Measurements from ENCODE around the gene PLSCR5.

PLSCR5 gene

DNA sequence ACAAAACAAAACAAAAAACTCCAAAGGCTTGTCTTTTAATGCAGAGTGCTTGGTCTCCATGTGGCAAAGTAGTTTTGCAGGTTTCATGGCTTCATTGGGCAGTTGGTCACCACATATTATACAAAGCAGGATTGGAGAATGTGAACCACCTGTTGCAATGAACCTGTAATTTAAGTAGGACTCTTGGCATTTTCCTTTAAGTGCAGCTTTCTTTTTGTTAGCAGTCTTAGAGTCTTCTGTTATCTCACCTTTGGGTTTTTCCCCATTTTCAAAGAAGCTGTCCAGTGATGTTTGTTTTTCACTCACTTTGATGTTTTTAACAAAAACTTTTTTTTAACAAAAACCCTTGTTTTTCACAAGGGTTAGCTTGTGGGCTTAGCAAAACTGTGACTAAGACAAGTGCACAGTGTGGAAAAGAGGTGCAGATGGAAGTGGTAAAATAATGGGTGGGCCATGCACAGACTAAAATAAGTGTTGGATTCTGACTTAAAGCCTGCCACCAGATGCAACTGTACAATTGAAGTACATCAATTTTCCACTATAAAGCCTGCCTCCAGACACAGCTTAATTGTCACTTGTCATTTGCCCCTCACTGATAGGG, 57.8 kb downstream of the PLSCR5 start:
- DNase-seq (ENCODE audit: low read depth), result no peak
- H3K4me3 ChIP-seq (ENCODE audit: low read depth, low read length), result no peak overlapping the region

- DNase-seq (ENCODE audit: low read depth), result no peak
These were observed 58.7 kb downstream of the PLSCR5 start for GRCh38 chr3:146546366-146546965.

GRCh38 chr3:146544929-146545528, 60.1 kb downstream of the PLSCR5 start:
- DNase-seq (ENCODE audit: low read depth), result no peak
- peak overlapping the region; percentile 73 for H3K4me3 ChIP-seq (ENCODE audit: low read depth, low read length)

More at GRCh38 chr3:146546366-146546965, 58.7 kb downstream of the PLSCR5 start:
- no peak overlapping the region for H3K4me3 ChIP-seq (ENCODE audit: low read depth, low read length)

DNA sequence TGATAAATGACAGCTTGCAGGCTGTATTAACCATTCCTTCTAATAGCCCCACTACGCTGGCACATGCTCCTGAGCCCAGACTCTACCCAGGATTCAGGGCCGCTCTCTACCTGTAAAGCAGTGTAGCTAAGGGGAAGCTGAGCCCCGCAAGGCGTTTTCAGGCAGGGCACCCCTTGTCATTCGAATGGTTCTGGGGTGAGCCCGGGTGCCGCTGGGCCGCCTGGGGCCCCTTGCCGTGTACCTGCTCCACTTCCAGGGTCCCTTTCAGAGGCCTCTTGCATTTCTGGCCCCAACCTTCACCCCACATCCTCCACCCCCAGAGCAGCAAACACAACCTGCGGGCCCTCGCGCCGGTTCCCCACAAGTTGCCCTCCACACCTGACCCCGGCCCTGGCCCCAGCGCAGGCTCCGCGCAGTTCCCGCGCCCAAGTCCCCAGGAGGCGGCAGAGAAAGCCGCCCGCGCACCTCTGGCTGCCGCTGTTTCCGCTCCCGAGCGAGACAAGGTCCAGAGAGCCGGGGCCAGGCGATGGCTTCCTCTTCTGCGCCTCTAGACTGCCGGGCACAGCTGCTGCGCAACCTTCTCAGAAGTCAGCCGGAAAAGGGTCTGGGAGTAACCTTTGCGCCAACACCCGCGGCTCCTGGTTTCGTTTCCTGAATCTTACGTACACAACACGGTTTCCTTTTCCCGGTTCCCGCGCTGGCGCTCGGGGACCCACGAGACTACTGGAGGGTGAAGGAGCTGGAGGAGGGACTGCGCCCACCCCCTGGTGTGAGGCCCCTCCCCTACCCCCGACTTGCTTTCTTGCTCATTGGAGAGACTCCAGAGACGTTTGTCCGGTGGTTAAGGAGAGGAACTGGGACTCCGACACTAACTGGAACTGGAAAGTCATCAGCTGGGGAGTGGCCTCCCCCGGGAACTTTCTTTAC, 60.9 kb downstream of the PLSCR5 start, which contains the start of gene PLSCR1:
Gene PLSCR1, minus strand, starts transcription at position 606 of the 927 bp plus-strand sequence. CDS start 8,055 bp downstream, outside the sequence.
- peak within 1 kb of the TSS; percentile 73 for H3K4me3 ChIP-seq (ENCODE audit: low read depth, low read length)
- peak; percentile 96 for DNase-seq (ENCODE audit: low read depth)

GRCh38 chr3:146543461-146544001, 61.6 kb downstream of the PLSCR5 start:
- H3K4me3 ChIP-seq (ENCODE audit: low read depth, low read length), result peak overlapping the region; percentile 73
- no peak for DNase-seq (ENCODE audit: low read depth)

DNA sequence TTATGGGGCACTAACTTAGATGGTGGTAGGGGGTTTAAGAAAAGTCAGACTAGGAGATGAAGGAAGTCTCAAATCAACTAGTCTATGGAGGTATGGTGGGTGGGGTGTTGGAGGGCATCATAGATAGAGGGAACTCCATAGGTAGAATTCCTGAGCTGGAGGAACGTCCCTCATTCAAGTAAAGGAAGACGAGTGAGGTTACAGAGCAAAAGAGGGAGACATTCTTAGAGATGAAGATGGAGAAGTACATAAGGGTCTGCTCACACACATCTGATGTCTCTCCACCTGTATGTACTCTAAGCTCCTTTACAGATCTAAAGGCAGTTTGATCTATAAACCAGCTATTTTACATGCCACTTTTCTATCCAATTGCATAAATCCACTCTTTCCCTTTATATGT, 62.2 kb downstream of the PLSCR5 start:
- DNase-seq (ENCODE audit: low read depth), result no peak
- peak overlapping the region; percentile 73 for H3K4me3 ChIP-seq (ENCODE audit: low read depth, low read length)

GRCh38 chr3:146542179-146542578, 63.0 kb downstream of the PLSCR5 start:
- H3K4me3 ChIP-seq (ENCODE audit: low read depth, low read length), result peak overlapping the region; percentile 17
- no peak for DNase-seq (ENCODE audit: low read depth)

- DNase-seq (ENCODE audit: low read depth), result no peak
- H3K4me3 ChIP-seq (ENCODE audit: low read depth, low read length), result no peak overlapping the region
These were observed 64.2 kb downstream of the PLSCR5 start for GRCh38 chr3:146540978-146541377.

DNA sequence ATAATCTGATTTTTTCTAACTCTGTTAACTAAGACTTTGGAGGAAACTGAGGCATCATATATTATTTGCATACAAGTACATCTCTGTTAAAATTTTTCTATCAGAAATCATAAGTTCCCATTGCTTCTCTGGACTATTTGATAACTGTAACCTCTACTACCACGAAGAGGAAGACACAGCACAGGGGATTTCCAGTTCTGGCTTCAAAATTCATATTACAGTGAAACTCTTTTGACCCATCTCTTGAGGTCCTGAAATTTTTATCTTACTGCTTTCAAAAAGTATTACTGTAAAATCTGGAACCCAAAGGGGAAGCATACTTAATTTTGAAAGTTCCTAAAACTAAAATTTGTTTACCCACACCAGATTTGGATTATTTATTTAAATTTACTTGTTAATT, 64.9 kb downstream of the PLSCR5 start:
- H3K4me3 ChIP-seq (ENCODE audit: low read depth, low read length), result no peak overlapping the region
- DNase-seq (ENCODE audit: low read depth), result no peak

- no peak overlapping the region for H3K4me3 ChIP-seq (ENCODE audit: low read depth, low read length)
- no peak for DNase-seq (ENCODE audit: low read depth)
These were observed 65.8 kb downstream of the PLSCR5 start for GRCh38 chr3:146539315-146539714.

DNA sequence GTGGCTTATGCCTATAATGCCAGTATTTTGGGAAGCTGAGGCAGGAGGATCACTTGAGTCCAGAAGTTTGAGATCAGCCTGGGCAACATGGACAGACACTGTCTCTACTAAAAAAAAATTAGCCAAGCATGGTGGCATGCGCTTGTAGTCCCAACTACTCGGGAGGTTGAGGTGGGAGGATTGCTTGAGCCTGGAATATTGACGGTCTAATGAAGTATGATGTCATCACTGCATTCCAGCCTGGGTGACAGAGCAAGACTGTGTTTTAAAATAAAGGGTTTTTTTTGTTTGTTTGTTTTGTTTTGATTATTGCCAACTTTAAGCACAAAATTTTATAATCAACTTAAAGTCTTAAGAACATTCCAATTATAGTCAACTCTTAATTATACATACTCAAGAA, 67.5 kb downstream of the PLSCR5 start:
- DNase-seq (ENCODE audit: low read depth), result no peak
- H3K4me3 ChIP-seq (ENCODE audit: low read depth, low read length), result no peak overlapping the region

DNA sequence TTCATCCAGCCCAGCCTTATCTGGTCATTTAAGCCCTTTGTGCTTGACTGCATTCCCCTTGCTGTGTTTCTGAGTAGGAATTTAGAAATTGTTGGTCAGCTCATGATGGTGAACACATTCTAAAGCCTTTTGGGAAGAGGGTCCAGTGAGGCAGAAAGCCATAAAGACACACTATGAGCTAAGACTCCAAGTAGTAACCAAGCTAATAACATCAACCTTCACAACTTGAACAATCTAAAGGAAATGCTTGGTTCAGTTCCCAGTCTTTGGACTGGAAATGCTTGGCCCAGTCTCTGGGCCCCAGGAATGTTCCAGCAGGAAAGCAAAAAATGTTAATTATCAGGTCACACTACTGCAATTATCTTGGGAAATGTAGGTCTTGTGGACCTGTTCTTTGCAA, 68.5 kb downstream of the PLSCR5 start:
- no peak for DNase-seq (ENCODE audit: low read depth)
- no peak overlapping the region for H3K4me3 ChIP-seq (ENCODE audit: low read depth, low read length)
